ENCODE measurements around the gene ACTN2.

The ACTN2 gene

GRCh38 chr1:236766506-236766905, 80.2 kb downstream of the ACTN2 start:
- TF ChIP-seq, protein P1, sequence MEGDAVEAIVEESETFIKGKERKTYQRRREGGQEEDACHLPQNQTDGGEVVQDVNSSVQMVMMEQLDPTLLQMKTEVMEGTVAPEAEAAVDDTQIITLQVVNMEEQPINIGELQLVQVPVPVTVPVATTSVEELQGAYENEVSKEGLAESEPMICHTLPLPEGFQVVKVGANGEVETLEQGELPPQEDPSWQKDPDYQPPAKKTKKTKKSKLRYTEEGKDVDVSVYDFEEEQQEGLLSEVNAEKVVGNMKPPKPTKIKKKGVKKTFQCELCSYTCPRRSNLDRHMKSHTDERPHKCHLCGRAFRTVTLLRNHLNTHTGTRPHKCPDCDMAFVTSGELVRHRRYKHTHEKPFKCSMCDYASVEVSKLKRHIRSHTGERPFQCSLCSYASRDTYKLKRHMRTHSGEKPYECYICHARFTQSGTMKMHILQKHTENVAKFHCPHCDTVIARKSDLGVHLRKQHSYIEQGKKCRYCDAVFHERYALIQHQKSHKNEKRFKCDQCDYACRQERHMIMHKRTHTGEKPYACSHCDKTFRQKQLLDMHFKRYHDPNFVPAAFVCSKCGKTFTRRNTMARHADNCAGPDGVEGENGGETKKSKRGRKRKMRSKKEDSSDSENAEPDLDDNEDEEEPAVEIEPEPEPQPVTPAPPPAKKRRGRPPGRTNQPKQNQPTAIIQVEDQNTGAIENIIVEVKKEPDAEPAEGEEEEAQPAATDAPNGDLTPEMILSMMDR (conservative IDR thresholded peaks at IDR 0.05; ENCODE audit: control insufficient read depth, insufficient read depth, low read depth, low read length), result no peak
- H3K4me3 ChIP-seq (ENCODE audit: control insufficient read depth, low read depth, low read length), result no peak overlapping the region
- no peak for DNase-seq (ENCODE audit: low read depth)

DNA sequence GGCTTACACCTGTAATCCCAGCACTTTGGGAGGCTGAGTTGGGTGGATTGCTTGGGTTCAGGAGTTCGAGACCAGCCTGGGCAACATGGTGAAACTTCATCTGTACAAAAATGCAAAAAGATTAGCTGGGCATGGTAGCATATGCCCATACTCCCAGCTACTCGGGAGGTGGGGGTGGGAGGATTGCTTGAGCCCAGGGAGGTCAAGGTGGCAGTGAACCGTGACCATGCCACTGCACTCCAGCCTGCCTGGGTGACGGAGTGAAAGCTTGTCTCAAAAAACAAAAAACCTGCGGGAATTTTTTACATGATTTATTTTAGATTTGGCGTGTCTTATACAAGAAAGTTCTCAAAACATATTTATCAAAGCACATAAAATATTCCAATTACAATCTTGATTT, 81.0 kb downstream of the ACTN2 start:
- TF ChIP-seq, protein P1 (conservative IDR thresholded peaks at IDR 0.05; ENCODE audit: control insufficient read depth, insufficient read depth, low read depth, low read length), result no peak
- H3K4me3 ChIP-seq (ENCODE audit: control insufficient read depth, low read depth, low read length), result no peak overlapping the region
- no peak for DNase-seq (ENCODE audit: low read depth)

GRCh38 chr1:236768601-236769000, 82.3 kb downstream of the ACTN2 start:
- no peak overlapping the region for H3K4me3 ChIP-seq (ENCODE audit: control insufficient read depth, low read depth, low read length)
- TF ChIP-seq, protein P1 (conservative IDR thresholded peaks at IDR 0.05; ENCODE audit: control insufficient read depth, insufficient read depth, low read depth, low read length), result no peak
- no peak for DNase-seq (ENCODE audit: low read depth)

DNA sequence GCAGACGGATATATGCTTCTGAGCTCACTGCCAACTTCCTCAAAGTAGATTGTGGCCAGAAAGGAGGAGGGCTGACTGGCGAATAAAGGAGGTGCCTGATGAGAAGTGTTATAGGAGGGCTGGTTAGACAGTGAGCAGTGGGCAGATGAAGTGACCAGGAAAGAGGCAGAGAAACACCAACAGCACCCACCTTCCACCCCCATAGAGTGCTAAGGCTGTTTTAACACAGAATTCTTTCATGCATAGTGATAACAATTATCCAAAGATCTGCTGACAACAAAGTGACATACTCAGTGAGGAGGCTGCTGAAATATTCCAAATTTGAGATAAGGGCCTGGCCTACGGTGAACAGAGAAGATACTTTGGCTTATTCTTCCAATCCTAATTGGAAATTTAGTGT, 87.6 kb downstream of the ACTN2 start:
- no peak overlapping the region for H3K4me3 ChIP-seq (ENCODE audit: control insufficient read depth, low read depth, low read length)
- no peak for DNase-seq (ENCODE audit: low read depth)
- TF ChIP-seq, protein P1 (conservative IDR thresholded peaks at IDR 0.05; ENCODE audit: control insufficient read depth, insufficient read depth, low read depth, low read length), result no peak

DNA sequence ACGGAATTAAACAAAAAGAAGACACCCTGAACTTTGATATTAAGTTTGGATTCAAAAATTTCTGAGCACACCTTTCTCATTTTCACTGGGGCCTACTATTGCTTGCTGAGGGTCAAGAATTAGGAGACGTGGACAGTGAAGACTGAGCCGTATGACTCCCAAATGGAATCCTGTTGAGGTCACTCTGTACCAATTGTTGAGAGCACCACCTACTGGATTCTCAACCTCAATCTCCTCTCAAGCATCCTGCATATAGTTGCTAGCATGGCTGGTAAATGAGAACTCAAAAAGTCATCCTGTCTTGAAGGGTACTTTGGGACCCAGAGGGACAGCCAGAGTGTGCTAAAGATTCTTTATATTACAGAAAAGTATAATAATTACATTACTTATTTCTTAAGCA, 88.6 kb downstream of the ACTN2 start:
- peak; percentile 42 for DNase-seq (ENCODE audit: low read depth)
- no peak overlapping the region for H3K4me3 ChIP-seq (ENCODE audit: control insufficient read depth, low read depth, low read length)
- TF ChIP-seq, protein P1 (conservative IDR thresholded peaks at IDR 0.05; ENCODE audit: control insufficient read depth, insufficient read depth, low read depth, low read length), result peak; percentile 38

DNA sequence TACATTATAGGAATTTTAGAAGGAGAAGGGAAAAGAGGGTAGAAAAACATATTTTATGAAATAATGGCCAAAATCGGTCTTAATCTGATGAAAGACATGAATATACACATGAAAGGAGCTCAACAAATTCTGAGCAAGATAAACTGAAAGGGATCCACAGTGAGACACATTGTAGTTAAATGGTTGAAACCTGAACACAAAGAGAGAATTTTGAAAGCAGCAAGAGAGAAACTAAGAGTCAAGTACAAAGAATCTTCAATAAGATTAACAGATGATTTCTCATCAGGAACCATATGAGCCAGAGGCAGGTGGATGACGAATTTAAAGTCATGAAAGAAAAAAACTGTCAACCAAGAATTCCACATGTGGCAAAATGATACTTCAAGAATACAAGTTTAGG, 93.0 kb downstream of the ACTN2 start:
- no peak overlapping the region for H3K4me3 ChIP-seq (ENCODE audit: control insufficient read depth, low read depth, low read length)
- DNase-seq (ENCODE audit: low read depth), result no peak
- TF ChIP-seq, protein P1 (conservative IDR thresholded peaks at IDR 0.05; ENCODE audit: control insufficient read depth, insufficient read depth, low read depth, low read length), result no peak

DNA sequence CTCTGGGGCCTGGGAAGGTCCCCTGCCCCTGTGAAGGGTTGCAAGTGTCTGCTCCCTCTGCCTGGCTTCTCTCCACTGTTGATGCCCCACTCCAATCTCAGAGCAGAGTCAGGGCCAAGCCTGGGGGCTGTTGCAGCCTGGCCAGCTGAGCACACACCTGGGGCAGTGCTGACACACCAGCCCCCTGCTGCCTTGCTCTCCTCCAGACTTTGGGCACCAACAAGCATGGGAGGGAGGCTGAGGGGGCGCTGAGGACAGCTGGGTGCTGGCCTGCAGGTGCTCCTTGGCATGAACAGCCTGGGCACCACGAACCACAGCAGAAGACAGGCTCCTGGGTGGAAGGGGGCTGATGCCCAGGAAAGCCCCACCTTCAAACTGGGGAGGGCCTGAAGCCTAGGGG, 99.2 kb downstream of the ACTN2 start:
- TF ChIP-seq, protein P1 (conservative IDR thresholded peaks at IDR 0.05; ENCODE audit: control insufficient read depth, insufficient read depth, low read depth, low read length), result no peak
- no peak for DNase-seq (ENCODE audit: low read depth)
- H3K4me3 ChIP-seq (ENCODE audit: control insufficient read depth, low read depth, low read length), result no peak overlapping the region
